HepG2 (cell line): ENCODE measurements around the gene REEP6. TPM values are rescaled to one million over a fixed set of nuclear protein-coding genes. Genes with fewer than 3 reads are reported as not detected.

ENCODE experiments used
- BRCA1 ChIP-seq: sonication (generic); formaldehyde crosslinking; IDR thresholded peaks from 2 replicates; pipeline ENCODE4 v1.4.0; 2020; ENCODE audit warnings: missing genetic modification reagents
- CENPX ChIP-seq: sonication (generic); formaldehyde crosslinking; IDR thresholded peaks from 2 replicates; pipeline ENCODE4 v1.9.0; 2021; ENCODE audit warnings: mild to moderate bottlenecking, missing genetic modification reagents, moderate library complexity
- FLYWCH1 ChIP-seq: sonication (generic); formaldehyde crosslinking; IDR thresholded peaks from 2 replicates; pipeline ENCODE4 v1.8.1; 2023; ENCODE audit warnings: mild to moderate bottlenecking, missing genetic modification reagents
- KLF15 ChIP-seq: sonication (generic); formaldehyde crosslinking; IDR thresholded peaks from 2 replicates; pipeline ENCODE4 v1.8.1; 2023; ENCODE audit warnings: borderline replicate concordance, mild to moderate bottlenecking, inconsistent platforms, missing genetic modification reagents, mixed read lengths
- LBX2 ChIP-seq: sonication (generic); formaldehyde crosslinking; IDR thresholded peaks from 2 replicates; pipeline ENCODE4 v1.5.0; 2020; ENCODE audit warnings: missing genetic modification reagents, mild to moderate bottlenecking, borderline replicate concordance
- NCOA5 ChIP-seq: sonication (generic); formaldehyde crosslinking; IDR thresholded peaks from 2 replicates; pipeline ENCODE4 v1.4.0; 2020; ENCODE audit warnings: missing genetic modification reagents
- NCOR1 ChIP-seq: fragments of 200-600 bp; sonication (generic); IDR thresholded peaks from 2 replicates; pipeline ENCODE4 v1.7.0; 2017; ENCODE audit warnings: antibody characterized with exemption, low read length, borderline replicate concordance
- NFIB ChIP-seq: sonication (generic); formaldehyde crosslinking; IDR thresholded peaks from 2 replicates; pipeline ENCODE4 v1.9.0; 2021; ENCODE audit warnings: missing genetic modification reagents, mild to moderate bottlenecking, borderline replicate concordance
- SNAPC2 ChIP-seq: sonication (generic); formaldehyde crosslinking; IDR thresholded peaks from 2 replicates; pipeline ENCODE4 v1.8.1; 2022; ENCODE audit warnings: mild to moderate bottlenecking, missing genetic modification reagents
- STAG1 ChIP-seq: sonication (generic); formaldehyde crosslinking; IDR thresholded peaks from 2 replicates; pipeline ENCODE4 v1.4.0; 2020; ENCODE audit warnings: missing genetic modification reagents
- ZNF292 ChIP-seq: sonication (generic); formaldehyde crosslinking; IDR thresholded peaks from 2 replicates; pipeline ENCODE4 v1.8.1; 2022; ENCODE audit warnings: mild to moderate bottlenecking, low read depth, missing genetic modification reagents, borderline replicate concordance
- ZNF484 ChIP-seq: sonication (generic); formaldehyde crosslinking; IDR thresholded peaks from 2 replicates; pipeline ENCODE4 v1.5.1; 2020; ENCODE audit warnings: mild to moderate bottlenecking, low read depth, missing genetic modification reagents, borderline replicate concordance
- ZNF597 ChIP-seq: sonication (generic); formaldehyde crosslinking; IDR thresholded peaks from 2 replicates; pipeline ENCODE4 v1.5.0; 2020; ENCODE audit warnings: missing genetic modification reagents
- ZNF710 ChIP-seq: sonication (generic); formaldehyde crosslinking; IDR thresholded peaks from 2 replicates; pipeline ENCODE4 v1.5.0; 2020; ENCODE audit warnings: mild to moderate bottlenecking, missing genetic modification reagents, borderline replicate concordance
- ZNF747 ChIP-seq: sonication (generic); formaldehyde crosslinking; IDR thresholded peaks from 2 replicates; pipeline ENCODE4 v1.8.1; 2023; ENCODE audit warnings: missing genetic modification reagents, mild to moderate bottlenecking, borderline replicate concordance
- polyA plus RNA-seq, 8 experiments: library from polyadenylated mRNA; depleted of rRNA in 3 of 8; stranded (reverse) in 7 of 8; unstranded in 1 of 8; fragments of >200 nt; fragmentation: Illumina TruSeq in 4 of 8; extraction: Trizol in 4 of 8; gene quantifications; 2 replicates each; pipeline versions ENCODE4 v1.2.1 to v1.2.3, GENCODE V29; 2011 to 2016; ENCODE audit warnings: low read depth in 4 of 8, missing spikeins in 1 of 8, mixed read lengths in 1 of 8; ENCODE audit not compliant: insufficient read depth in 1 of 8
- total RNA-seq, 5 experiments: library from RNA; depleted of rRNA; stranded (reverse); fragments of >200 nt; fragmentation: Illumina TruSeq; extraction: Trizol; gene quantifications; 2 replicates each; pipeline ENCODE4 v1.2.3, GENCODE V29; 2016; ENCODE audit warnings: low read depth in 1 of 5
- TF ChIP-seq, protein P1 (sequence below): sonication (generic); formaldehyde crosslinking; IDR thresholded peaks from 2 replicates; pipeline ENCODE4 v1.4.0; 2020; ENCODE audit warnings: missing genetic modification reagents
- TF ChIP-seq, protein P2 (sequence below): sonication (generic); formaldehyde crosslinking; conservative IDR thresholded peaks from 2 replicates; pipeline ENCODE4 v1.8.0; 2022; ENCODE audit warnings: low read depth, missing genetic modification reagents
- TF ChIP-seq, protein P3 (sequence below): sonication (generic); formaldehyde crosslinking; IDR thresholded peaks from 2 replicates; pipeline ENCODE4 v1.4.0; 2020; ENCODE audit warnings: missing genetic modification reagents

REEP6 gene
- total and polyA plus RNA-seq, 2 of the 13 experiments (the other 11 are each of a cell fraction or from before 2014, with no cell fraction given): 10.0 to 28.8 TPM

GRCh38 chr19:1478934-1479707 lies 11.9 kb upstream of the REEP6 start, which contains the start of gene C19orf25 (continued):
- TF ChIP-seq, protein P1, sequence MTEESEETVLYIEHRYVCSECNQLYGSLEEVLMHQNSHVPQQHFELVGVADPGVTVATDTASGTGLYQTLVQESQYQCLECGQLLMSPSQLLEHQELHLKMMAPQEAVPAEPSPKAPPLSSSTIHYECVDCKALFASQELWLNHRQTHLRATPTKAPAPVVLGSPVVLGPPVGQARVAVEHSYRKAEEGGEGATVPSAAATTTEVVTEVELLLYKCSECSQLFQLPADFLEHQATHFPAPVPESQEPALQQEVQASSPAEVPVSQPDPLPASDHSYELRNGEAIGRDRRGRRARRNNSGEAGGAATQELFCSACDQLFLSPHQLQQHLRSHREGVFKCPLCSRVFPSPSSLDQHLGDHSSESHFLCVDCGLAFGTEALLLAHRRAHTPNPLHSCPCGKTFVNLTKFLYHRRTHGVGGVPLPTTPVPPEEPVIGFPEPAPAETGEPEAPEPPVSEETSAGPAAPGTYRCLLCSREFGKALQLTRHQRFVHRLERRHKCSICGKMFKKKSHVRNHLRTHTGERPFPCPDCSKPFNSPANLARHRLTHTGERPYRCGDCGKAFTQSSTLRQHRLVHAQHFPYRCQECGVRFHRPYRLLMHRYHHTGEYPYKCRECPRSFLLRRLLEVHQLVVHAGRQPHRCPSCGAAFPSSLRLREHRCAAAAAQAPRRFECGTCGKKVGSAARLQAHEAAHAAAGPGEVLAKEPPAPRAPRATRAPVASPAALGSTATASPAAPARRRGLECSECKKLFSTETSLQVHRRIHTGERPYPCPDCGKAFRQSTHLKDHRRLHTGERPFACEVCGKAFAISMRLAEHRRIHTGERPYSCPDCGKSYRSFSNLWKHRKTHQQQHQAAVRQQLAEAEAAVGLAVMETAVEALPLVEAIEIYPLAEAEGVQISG: peak; percentile 84
- TF ChIP-seq NCOA5: no peak
- no peak for TF ChIP-seq ZNF747 (CRISPR knock-in tag)
- TF ChIP-seq ZNF484 (CRISPR knock-in tag): no peak
- no peak for TF ChIP-seq CENPX (CRISPR knock-in tag)
- TF ChIP-seq, protein P2, sequence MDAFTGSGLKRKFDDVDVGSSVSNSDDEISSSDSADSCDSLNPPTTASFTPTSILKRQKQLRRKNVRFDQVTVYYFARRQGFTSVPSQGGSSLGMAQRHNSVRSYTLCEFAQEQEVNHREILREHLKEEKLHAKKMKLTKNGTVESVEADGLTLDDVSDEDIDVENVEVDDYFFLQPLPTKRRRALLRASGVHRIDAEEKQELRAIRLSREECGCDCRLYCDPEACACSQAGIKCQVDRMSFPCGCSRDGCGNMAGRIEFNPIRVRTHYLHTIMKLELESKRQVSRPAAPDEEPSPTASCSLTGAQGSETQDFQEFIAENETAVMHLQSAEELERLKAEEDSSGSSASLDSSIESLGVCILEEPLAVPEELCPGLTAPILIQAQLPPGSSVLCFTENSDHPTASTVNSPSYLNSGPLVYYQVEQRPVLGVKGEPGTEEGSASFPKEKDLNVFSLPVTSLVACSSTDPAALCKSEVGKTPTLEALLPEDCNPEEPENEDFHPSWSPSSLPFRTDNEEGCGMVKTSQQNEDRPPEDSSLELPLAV: no peak
- no peak for TF ChIP-seq FLYWCH1 (CRISPR knock-in tag)
- peak; percentile 56; the same call in 1 of the 2 replicates for TF ChIP-seq SNAPC2 (CRISPR knock-in tag)
- no peak for TF ChIP-seq BRCA1 (CRISPR knock-in tag)
- no peak for TF ChIP-seq KLF15 (CRISPR knock-in tag)
- no peak for TF ChIP-seq NFIB (CRISPR knock-in tag)
- peak; percentile 77; the same call in 1 of the 2 replicates for TF ChIP-seq NCOR1
- TF ChIP-seq, protein P3, sequence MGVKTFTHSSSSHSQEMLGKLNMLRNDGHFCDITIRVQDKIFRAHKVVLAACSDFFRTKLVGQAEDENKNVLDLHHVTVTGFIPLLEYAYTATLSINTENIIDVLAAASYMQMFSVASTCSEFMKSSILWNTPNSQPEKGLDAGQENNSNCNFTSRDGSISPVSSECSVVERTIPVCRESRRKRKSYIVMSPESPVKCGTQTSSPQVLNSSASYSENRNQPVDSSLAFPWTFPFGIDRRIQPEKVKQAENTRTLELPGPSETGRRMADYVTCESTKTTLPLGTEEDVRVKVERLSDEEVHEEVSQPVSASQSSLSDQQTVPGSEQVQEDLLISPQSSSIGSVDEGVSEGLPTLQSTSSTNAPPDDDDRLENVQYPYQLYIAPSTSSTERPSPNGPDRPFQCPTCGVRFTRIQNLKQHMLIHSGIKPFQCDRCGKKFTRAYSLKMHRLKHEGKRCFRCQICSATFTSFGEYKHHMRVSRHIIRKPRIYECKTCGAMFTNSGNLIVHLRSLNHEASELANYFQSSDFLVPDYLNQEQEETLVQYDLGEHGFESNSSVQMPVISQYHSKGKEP: no peak
- 0 out of 2 replicates have a peak, but pooled peaks have one; percentile 54 for TF ChIP-seq LBX2 (CRISPR knock-in tag)
- no peak for TF ChIP-seq STAG1 (CRISPR knock-in tag)
- TF ChIP-seq ZNF597 (CRISPR knock-in tag): no peak
- TF ChIP-seq ZNF710 (CRISPR knock-in tag): 0 out of 2 replicates have a peak, but pooled peaks have one; percentile 31
- 0 out of 2 replicates have a peak, but pooled peaks have one; percentile 39 for TF ChIP-seq ZNF292 (CRISPR knock-in tag)
